HepG2 (cell line): ENCODE data around the gene SPI1. TPM values are rescaled to one million over a fixed set of nuclear protein-coding genes. Genes with fewer than 3 reads are reported as not detected.

Source experiments
- ARID2 ChIP-seq: sonication (generic); formaldehyde crosslinking; IDR thresholded peaks from 2 replicates; pipeline ENCODE4 v1.8.1; 2022; ENCODE audit warnings: mild to moderate bottlenecking, missing genetic modification reagents, borderline replicate concordance
- CAMTA2 ChIP-seq: sonication (generic); formaldehyde crosslinking; IDR thresholded peaks from 2 replicates; pipeline ENCODE4 v1.4.0; 2020; ENCODE audit warnings: mild to moderate bottlenecking, missing genetic modification reagents, borderline replicate concordance
- CREB1 ChIP-seq, 2 experiments: fragments of 450-650 bp in 1 of 2; IDR thresholded peaks; 2 replicates each; pipeline ENCODE4 v1.6.1; 2016 to 2017; ENCODE audit warnings: control low read depth in 1 of 2, mild to moderate bottlenecking in 1 of 2, missing compliant biosample characterization in 1 of 2, missing genetic modification characterization in 1 of 2
- GMEB1 ChIP-seq: sonication (generic); formaldehyde crosslinking; IDR thresholded peaks from 2 replicates; pipeline ENCODE4 v1.5.1; 2020; ENCODE audit warnings: missing genetic modification reagents, mild to moderate bottlenecking, borderline replicate concordance
- HMGXB3 ChIP-seq: sonication (generic); formaldehyde crosslinking; IDR thresholded peaks from 2 replicates; pipeline ENCODE4 v1.4.0; 2020; ENCODE audit warnings: missing genetic modification reagents, borderline replicate concordance
- HNRNPH1 ChIP-seq: fragments of 200-400 bp; formaldehyde crosslinking; optimal IDR thresholded peaks from 2 replicates; pipeline ENCODE3; 2017; ENCODE audit warnings: mild to moderate bottlenecking, low read depth, low read length
- RELA ChIP-seq: sonication (generic); formaldehyde crosslinking; IDR thresholded peaks from 2 replicates; pipeline ENCODE4 v1.4.0; 2020; ENCODE audit warnings: missing genetic modification reagents
- SP4 ChIP-seq: sonication (generic); formaldehyde crosslinking; IDR thresholded peaks from 2 replicates; pipeline ENCODE4 v1.8.1; 2023; ENCODE audit warnings: mild to moderate bottlenecking, missing genetic modification reagents
- TBX2 ChIP-seq: sonication (generic); formaldehyde crosslinking; IDR thresholded peaks from 2 replicates; pipeline ENCODE4 v1.5.0; 2020; ENCODE audit warnings: missing genetic modification reagents, mild to moderate bottlenecking, borderline replicate concordance
- TCF12 ChIP-seq, 2 experiments: fragments of 450-650 bp in 1 of 2; sonication (generic) in 1 of 2; formaldehyde crosslinking in 1 of 2; IDR thresholded peaks; 2 replicates each; pipeline versions ENCODE4 v1.6.1 to v1.8.0; 2017 to 2022; ENCODE audit warnings: antibody characterized with exemption in 1 of 2, mild to moderate bottlenecking in 1 of 2, missing genetic modification reagents in 1 of 2, moderate library complexity in 1 of 2
- TFAP4 ChIP-seq: sonication (generic); IDR thresholded peaks from 2 replicates; pipeline ENCODE4 v1.6.1; 2016; ENCODE audit warnings: low read depth, borderline replicate concordance
- TP53 ChIP-seq: sonication (generic); formaldehyde crosslinking; conservative IDR thresholded peaks from 2 replicates; pipeline ENCODE4 v1.4.0; 2020; ENCODE audit warnings: missing genetic modification reagents
- ZBTB2 ChIP-seq: sonication (generic); formaldehyde crosslinking; IDR thresholded peaks from 2 replicates; pipeline ENCODE4 v1.8.0; 2022; ENCODE audit warnings: low read depth, missing genetic modification reagents
- ZFP82 ChIP-seq: sonication (generic); formaldehyde crosslinking; IDR thresholded peaks from 2 replicates; pipeline ENCODE4 v1.5.1; 2020; ENCODE audit warnings: mild to moderate bottlenecking, missing genetic modification reagents, borderline replicate concordance
- ZFY ChIP-seq: sonication (generic); formaldehyde crosslinking; IDR thresholded peaks from 2 replicates; pipeline ENCODE4 v1.4.0; 2020; ENCODE audit warnings: missing genetic modification reagents
- ZNF3 ChIP-seq: IDR thresholded peaks from 2 replicates; pipeline ENCODE4 v1.7.0; 2017; ENCODE audit warnings: inconsistent platforms
- ZNF383 ChIP-seq: sonication (generic); formaldehyde crosslinking; IDR thresholded peaks from 2 replicates; pipeline ENCODE4 v1.4.0; 2020; ENCODE audit warnings: missing genetic modification reagents, mild to moderate bottlenecking, borderline replicate concordance
- ZNF563 ChIP-seq: sonication (generic); formaldehyde crosslinking; IDR thresholded peaks from 2 replicates; pipeline ENCODE4 v1.8.0; 2022; ENCODE audit warnings: mild to moderate bottlenecking, moderate library complexity, missing genetic modification reagents
- ZNF709 ChIP-seq: sonication (generic); formaldehyde crosslinking; IDR thresholded peaks from 2 replicates; pipeline ENCODE4 v1.5.0; 2020; ENCODE audit warnings: mild to moderate bottlenecking, missing genetic modification reagents
- polyA plus RNA-seq, 8 experiments: library from polyadenylated mRNA; depleted of rRNA in 3 of 8; stranded (reverse) in 7 of 8; unstranded in 1 of 8; fragments of >200 nt; fragmentation: Illumina TruSeq in 4 of 8; extraction: Trizol in 4 of 8; gene quantifications; 2 replicates each; pipeline versions ENCODE4 v1.2.1 to v1.2.3, GENCODE V29; 2011 to 2016; ENCODE audit warnings: low read depth in 4 of 8, missing spikeins in 1 of 8, mixed read lengths in 1 of 8; ENCODE audit not compliant: insufficient read depth in 1 of 8
- total RNA-seq, 5 experiments: library from RNA; depleted of rRNA; stranded (reverse); fragments of >200 nt; fragmentation: Illumina TruSeq; extraction: Trizol; gene quantifications; 2 replicates each; pipeline ENCODE4 v1.2.3, GENCODE V29; 2016; ENCODE audit warnings: low read depth in 1 of 5

Gene SPI1
- total and polyA plus RNA-seq, 2 of the 13 experiments (the other 11 are each of a cell fraction or from before 2014, with no cell fraction given), result not detected

- peak; percentile 16; the same call in 1 of the 2 replicates for TF ChIP-seq TBX2
- TF ChIP-seq ZFP82, result peak; percentile 70; the same call in 1 of the 2 replicates
- peak; percentile 53; the same call in 1 of the 2 replicates for TF ChIP-seq CREB1 (IDR thresholded peaks at IDR 0.05)
- TF ChIP-seq CREB1 (CRISPR knock-in tag; IDR thresholded peaks at IDR 0.05), result peak; percentile 91
- TF ChIP-seq ZNF3 (CRISPR knock-in tag), result no peak
- no peak for TF ChIP-seq CAMTA2 (CRISPR knock-in tag)
- TF ChIP-seq HMGXB3 (CRISPR knock-in tag), result 0 out of 2 replicates have a peak, but pooled peaks have one; percentile 32
- 0 out of 2 replicates have a peak, but pooled peaks have one; percentile 10 for TF ChIP-seq TFAP4
- TF ChIP-seq GMEB1 (CRISPR knock-in tag), result peak; percentile 82; the same call in 1 of the 2 replicates
- peak; percentile 47; the same call in 1 of the 2 replicates for TF ChIP-seq ZBTB2 (CRISPR knock-in tag)
- peak; percentile 66; the same call in 1 of the 2 replicates for TF ChIP-seq TP53 (CRISPR knock-in tag)
- TF ChIP-seq TCF12 (IDR thresholded peaks at IDR 0.05), result no peak
- TF ChIP-seq TCF12 (CRISPR knock-in tag; IDR thresholded peaks at IDR 0.05), result 0 out of 2 replicates have a peak, but pooled peaks have one; percentile 36
- TF ChIP-seq SP4 (CRISPR knock-in tag), result peak; percentile 94
- TF ChIP-seq ZNF563 (CRISPR knock-in tag), result no peak
- TF ChIP-seq ZFY (CRISPR knock-in tag), result peak; percentile 78
- peak; percentile 70; the same call in 1 of the 2 replicates for TF ChIP-seq ZNF383
- TF ChIP-seq RELA (CRISPR knock-in tag), result no peak
- no peak for TF ChIP-seq HNRNPH1
- no peak for TF ChIP-seq ZNF709 (CRISPR knock-in tag)
- TF ChIP-seq ARID2 (CRISPR knock-in tag), result 0 out of 2 replicates have a peak, but pooled peaks have one; percentile 66
Measured at GRCh38 chr11:47426062-47426956, 48.0 kb upstream of the SPI1 start, which contains the start of gene PSMC3 (continued).
